AG04449 (cell line): ENCODE data around the gene FCN2.

ENCODE experiments used
- CTCF ChIA-PET: fragments of 350-600 bp; formaldehyde crosslinking; extraction: SDS; loops from one replicate; lab custom pipeline; 2021; ENCODE audit warnings: antibody characterized with exemption; lab: Yijun Ruan, JAX
- POLR2A ChIA-PET: fragments of 400-600, 350-600 bp; formaldehyde crosslinking; extraction: SDS; loops from one replicate; lab custom pipeline; 2020; ENCODE audit warnings: antibody characterized with exemption, inconsistent platforms; lab: Yijun Ruan, JAX
- DNase-seq: peaks from one replicate; pipeline ENCODE4 v3.0.0-alpha.2; 2010; ENCODE audit warnings: low read depth, low spot score
- H3K4me3 ChIP-seq: 2 replicates; pipeline ENCODE4 v1.5.1; 2011; ENCODE audit warnings: low read depth, mild to moderate bottlenecking, control low read depth, low read length
- TF ChIP-seq, protein P1 (sequence below): IDR thresholded peaks from one replicate; pipeline ENCODE4 v1.5.1; 2011; ENCODE audit warnings: mild to moderate bottlenecking, moderate library complexity, low read length, control low read depth, inconsistent platforms; ENCODE audit not compliant: insufficient read depth; ENCODE audit errors: missing control alignments

FCN2 gene

DNA sequence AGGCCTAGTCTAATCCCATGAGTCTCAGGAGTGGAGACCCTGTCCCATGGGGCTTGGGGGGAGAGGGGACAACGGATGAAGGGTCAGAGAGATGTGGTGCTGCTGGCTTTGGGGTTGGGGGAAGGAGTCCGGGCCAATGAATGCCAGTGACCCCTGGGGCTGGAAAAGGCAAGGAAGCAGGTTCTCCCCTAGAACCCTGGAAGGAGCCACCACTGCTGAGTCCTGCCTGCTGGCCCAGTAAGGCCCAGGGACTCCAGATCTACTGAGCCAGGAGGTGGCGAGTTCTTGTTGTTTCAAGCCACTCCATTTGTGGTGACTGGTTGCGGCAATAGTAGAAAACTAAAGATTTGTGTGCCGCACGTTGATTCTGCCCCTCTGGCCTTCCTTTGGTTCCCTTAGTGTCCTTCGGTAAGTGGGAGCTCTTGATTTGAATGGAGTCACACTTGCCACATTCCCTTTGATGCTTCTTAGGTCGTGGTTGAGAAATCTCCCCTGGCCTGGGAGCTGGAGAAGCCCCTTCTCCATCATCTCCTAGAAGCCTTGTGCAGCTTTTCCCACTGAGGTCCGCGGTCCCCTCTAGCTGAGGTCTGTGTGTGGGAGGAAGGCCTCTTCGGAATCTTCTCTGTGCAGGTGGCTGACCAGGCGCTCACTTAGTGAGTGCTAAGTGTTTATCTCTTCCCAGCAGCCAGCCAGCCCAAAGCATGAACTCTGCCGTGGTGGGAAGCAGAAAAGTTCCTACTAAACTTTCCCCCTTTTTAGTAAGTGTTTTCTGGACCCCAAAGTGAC, 28.1 kb downstream of the FCN2 start:
- CTCF ChIA-PET: no interaction called here
- DNase-seq: no peak
- H3K4me3 ChIP-seq: no peak overlapping the region
- POLR2A ChIA-PET: no interaction called here
- TF ChIP-seq, protein P1, sequence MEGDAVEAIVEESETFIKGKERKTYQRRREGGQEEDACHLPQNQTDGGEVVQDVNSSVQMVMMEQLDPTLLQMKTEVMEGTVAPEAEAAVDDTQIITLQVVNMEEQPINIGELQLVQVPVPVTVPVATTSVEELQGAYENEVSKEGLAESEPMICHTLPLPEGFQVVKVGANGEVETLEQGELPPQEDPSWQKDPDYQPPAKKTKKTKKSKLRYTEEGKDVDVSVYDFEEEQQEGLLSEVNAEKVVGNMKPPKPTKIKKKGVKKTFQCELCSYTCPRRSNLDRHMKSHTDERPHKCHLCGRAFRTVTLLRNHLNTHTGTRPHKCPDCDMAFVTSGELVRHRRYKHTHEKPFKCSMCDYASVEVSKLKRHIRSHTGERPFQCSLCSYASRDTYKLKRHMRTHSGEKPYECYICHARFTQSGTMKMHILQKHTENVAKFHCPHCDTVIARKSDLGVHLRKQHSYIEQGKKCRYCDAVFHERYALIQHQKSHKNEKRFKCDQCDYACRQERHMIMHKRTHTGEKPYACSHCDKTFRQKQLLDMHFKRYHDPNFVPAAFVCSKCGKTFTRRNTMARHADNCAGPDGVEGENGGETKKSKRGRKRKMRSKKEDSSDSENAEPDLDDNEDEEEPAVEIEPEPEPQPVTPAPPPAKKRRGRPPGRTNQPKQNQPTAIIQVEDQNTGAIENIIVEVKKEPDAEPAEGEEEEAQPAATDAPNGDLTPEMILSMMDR: no peak

DNA sequence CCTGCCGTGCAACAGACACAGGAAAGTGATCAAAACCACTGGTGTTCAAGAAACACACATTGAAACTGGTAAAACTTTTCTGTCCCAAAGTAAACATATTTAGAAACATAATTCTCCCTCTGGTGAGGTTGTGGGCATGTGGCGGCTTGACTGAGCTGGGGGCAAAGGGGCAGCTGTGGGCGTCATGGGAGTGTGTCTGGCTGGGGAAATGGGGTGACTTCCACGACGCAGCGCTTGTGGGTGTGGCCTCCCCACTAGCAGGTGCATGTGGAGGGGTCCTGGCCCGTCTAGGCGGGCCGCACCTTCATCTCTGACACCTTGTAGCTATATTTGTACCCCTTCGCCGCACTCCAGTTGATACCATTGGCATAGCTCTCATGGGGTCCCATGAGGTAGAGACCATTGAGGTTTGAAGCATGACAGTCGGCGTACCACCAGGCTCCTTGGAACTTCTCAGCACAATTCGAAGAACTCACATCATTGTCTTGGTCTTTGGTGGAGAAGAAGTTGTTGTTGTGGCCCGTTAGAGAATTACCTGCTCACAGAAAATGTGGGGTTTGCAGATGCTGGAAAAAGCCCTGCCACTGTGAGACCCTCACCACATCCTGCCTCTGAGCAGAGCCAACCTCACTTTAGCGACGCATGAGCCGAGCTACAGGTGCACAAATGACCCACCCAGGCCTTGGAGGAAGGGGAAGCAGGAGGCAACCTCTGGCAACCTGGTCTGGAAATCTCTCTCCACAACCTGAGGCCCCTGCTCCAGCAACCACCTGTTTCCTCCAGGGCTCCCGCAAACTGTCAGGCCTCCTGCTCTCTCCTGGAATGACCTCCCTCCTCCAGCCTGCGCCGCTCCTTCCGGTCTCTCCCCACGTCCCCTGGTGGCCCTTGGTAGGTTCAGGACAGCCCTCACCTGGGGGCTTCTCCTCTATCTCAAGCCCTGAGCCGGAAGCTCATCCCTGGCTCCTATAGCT, 29.2 kb downstream of the FCN2 start:
- TF ChIP-seq, protein P1: no peak
- DNase-seq: no peak
- ChIA-PET POLR2A (no interaction called here), CTCF (no interaction called here)
- no peak overlapping the region for H3K4me3 ChIP-seq

GRCh38 chr9:134912126-134912840, 31.7 kb downstream of the FCN2 start:
- ChIA-PET CTCF (no interaction called here), POLR2A (no interaction called here)
- DNase-seq: no peak
- TF ChIP-seq, protein P1: no peak
- no peak overlapping the region for H3K4me3 ChIP-seq

DNA sequence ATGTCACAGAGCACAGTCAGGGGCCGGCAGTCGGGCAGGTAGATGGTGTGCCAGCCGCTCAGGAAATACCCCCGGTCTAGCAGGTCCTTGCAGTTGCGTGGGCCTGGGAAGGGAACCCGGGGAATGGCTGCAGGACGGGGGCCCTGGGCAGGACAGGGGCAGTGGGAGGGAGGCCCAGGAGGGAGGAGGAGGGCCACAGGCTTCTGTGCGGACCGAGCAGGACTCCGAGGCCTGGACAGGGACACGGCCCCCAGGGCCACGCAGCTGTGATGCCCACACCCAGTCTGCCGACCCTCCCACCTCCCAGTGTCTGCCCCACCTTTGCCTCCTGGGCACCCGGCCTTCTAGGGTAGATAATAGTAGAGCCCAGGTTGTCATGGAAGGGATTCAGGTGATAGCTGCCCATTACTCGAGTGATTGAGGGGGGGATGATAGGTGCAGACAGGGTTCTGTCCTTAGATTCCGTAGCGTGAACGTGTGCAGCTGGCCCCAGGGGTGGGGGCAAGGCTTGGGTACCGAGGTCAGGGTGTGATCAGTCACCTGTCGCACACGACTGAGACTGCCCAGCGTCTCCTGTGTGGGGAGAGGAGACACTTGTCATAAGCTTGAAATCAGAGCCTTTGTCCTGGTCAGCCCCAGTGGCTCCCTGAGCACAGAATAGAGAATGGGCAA, 32.6 kb downstream of the FCN2 start:
- DNase-seq: no peak
- no peak overlapping the region for H3K4me3 ChIP-seq
- TF ChIP-seq, protein P1: no peak
- ChIA-PET CTCF (no interaction called here), POLR2A (no interaction called here)

DNA sequence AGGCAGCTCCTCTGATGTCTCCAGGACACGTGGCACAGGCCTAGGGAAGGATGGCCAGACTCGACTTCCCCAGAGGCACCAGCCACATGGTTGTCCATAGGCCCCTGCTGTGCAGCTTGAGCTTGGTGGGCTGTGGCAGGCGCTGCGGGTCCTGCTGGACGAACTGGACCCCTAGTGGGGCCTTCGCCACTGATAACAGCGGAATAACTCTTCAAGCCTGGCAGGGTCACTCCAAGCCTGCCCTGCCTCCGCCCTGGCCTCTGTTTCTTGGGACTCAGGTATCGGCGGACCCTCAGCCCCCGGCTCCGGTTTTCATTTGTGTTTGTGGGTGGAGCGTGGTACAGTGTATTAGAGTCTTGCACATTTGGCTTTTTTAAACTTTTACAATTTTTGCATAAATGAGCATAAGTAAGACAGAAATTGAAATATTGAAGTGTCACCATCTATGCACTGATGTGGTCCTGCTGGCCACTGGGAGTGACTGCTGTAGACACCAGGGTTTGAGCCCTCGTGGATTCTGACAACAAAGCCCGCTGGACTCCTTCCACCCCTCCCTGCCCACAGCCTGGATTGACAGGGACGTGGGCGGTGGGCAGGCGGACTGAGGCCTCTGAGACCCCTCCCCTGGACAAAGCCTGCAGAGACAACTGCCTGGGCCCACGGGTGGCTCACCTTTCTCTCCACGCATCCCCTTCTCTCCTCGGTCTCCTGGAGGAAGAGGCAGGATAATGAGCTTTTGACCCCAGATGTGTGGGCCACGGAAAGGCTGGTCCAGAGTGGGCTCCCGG, 33.3 kb downstream of the FCN2 start:
- no peak for DNase-seq
- TF ChIP-seq, protein P1: no peak
- ChIA-PET POLR2A (no interaction called here), CTCF (no interaction called here)
- no peak overlapping the region for H3K4me3 ChIP-seq
